Epithelial cell of esophagus (primary cell): Measurements from ENCODE around the gene C21orf58.

Experiments used
- DNase-seq: peaks from one replicate; pipeline ENCODE4 v3.0.0; 2010; ENCODE audit warnings: low read depth
- H3K4me3 ChIP-seq: 2 replicates; pipeline ENCODE4 v1.5.1; 2011; ENCODE audit warnings: mild to moderate bottlenecking, low read length, control low read depth
- CTCF ChIP-seq: IDR thresholded peaks from 2 replicates; pipeline ENCODE4 v1.5.1; 2011; ENCODE audit warnings: low read depth, mild to moderate bottlenecking, low read length, control low read depth, inconsistent platforms; ENCODE audit not compliant: insufficient read depth; ENCODE audit errors: missing control alignments

Gene C21orf58

GRCh38 chr21:46273341-46273740 is 50.3 kb downstream of the C21orf58 start:
- TF ChIP-seq CTCF = no peak
- no peak overlapping the region for H3K4me3 ChIP-seq
- no peak for DNase-seq

DNA sequence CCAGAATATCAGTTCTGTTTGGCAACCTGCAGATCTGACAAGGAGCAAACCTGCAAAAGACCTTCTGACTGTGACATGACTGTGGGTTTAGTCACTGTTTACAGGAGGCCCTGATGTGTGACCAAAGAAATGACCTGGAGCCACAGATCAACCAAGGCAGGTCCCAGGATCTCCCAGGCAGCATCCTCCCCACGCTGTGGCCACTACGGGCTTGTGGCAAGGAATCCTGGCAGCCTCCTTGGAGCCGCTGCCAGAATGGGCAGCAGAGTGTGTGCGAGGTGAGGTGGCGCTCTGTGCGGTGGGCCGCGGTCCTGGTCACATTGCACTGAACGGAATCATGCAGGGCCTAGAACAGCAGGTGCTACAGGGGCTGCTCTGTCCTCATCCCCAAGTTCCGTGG is 54.2 kb downstream of the C21orf58 start:
- no peak for DNase-seq
- H3K4me3 ChIP-seq = no peak overlapping the region
- no peak for TF ChIP-seq CTCF

DNA sequence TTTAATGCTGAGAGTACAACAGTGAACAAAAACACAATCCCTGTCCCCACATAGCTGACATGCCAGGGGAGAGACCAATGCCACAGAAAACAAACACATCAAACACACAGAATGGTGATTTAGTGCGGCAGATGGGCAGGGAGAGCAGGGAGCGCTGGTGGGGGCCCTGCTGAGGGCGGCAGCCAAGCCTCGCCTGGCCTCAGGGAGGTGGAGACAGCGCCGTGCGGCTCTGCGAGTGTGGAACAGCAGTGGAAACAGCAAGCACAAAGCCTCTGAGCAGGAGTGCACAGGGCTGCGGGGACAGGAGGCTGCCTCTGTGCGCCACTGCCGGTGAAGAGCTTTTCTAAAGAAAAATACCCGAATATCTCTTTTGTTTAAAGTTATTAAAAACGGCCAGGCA is 55.3 kb downstream of the C21orf58 start:
- H3K4me3 ChIP-seq = no peak overlapping the region
- no peak for TF ChIP-seq CTCF
- no peak for DNase-seq

DNA sequence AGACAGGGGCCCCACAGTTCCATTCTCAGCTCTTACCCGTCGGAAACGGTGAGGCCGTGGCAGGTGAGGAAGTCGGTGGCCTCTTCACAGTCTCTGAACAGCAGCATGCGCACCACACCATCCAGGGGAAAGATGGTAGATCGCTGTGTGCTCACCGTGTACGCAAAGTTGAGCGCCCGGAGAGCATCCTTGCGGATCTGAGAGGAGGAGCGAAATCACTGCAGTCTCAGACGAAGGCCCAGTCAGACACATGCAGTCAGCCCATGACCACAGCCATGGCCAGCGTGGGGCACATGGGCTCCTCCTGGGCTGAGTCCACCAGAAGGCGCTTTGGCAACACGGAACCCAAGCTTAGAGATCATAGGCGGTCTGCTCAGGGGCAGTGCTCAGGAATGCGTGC is 56.7 kb downstream of the C21orf58 start:
- no peak for DNase-seq
- H3K4me3 ChIP-seq = no peak overlapping the region
- no peak for TF ChIP-seq CTCF

DNA sequence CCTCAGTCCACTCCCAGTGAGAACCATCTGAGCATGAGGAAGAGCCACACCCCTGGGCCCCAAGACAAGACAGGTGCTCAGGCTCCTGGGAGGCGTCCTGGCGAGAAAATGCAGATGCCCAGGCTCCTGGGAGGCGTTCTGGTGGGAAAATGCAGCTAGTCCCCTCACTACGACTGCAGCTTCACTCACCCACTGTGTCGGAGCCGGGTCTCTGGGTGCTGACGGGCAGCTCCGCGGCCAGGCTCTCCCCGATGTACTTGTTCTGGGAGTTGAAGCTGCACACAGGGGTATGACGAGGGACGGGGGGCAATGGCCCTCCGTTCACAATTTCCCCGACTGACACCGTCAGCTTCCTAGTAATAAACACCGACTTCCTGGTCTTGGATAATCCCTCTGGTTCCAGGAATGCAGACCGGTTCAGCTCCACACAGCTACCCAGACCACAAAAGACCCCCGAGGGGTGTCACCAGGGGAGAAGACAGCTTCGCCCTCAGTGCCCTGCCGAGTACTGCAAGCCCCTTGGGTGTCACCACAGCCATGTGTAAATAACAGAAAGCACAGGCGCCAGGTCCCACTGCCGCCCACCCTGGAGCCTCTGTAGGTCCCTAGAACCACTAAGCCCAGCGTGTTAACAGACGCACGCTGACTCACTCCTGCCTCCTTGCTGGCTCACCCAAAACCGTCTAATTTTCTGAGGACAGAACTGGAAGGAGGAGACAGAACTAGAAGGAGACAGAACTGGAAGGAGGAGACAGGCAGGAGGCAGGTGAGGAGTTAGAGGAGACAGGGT is 57.7 kb downstream of the C21orf58 start:
- no peak for DNase-seq
- TF ChIP-seq CTCF = no peak
- H3K4me3 ChIP-seq = no peak overlapping the region

- DNase-seq = no peak
- H3K4me3 ChIP-seq = no peak overlapping the region
- no peak for TF ChIP-seq CTCF
These were observed 59.0 kb downstream of the C21orf58 start for GRCh38 chr21:46264690-46265144.
